Measurements from ENCODE around the gene TLN1. TPM values are rescaled to one million over a fixed set of nuclear protein-coding genes. Genes with fewer than 3 reads are reported as not detected.

The TLN1 gene
- polyA plus RNA-seq, 2 of the 4 experiments (the other 2 are of a cell fraction) = 65.5 to 108 TPM

GRCh38 chr9:35748858-35749514, 17.0 kb upstream of the TLN1 start, which contains the start of the genes GBA2 and RGP1 (continued):
- no peak for TF ChIP-seq HMGXB4 (CRISPR knock-in tag; IDR thresholded peaks at IDR 0.05; ENCODE audit: borderline replicate concordance)
- peak; percentile 40; the same call in 1 of the 2 replicates for TF ChIP-seq PHF8 (IDR thresholded peaks at IDR 0.05; ENCODE audit: borderline replicate concordance, low read depth)
- no peak for TF ChIP-seq CHD4 (IDR thresholded peaks at IDR 0.05; ENCODE audit: borderline replicate concordance)
- peak; percentile 42; the same call in 1 of the 2 replicates for TF ChIP-seq POLR2A (IDR thresholded peaks at IDR 0.05; ENCODE audit: low read length)

GRCh38 chr9:35748242-35748857, 16.4 kb upstream of the TLN1 start:
- WGBS (ENCODE audit: missing lambda C conversion rate) = 3% methylated on average over 23 of the region's 24 CpGs
- ChIA-PET CTCF (interaction anchor here (0.8 to 13.6 kb wide), 11 partner anchors 7 to 137 kb away, joined by 3 to 116 read pairs (median 10); partner anchors contain the start of genes CREB3, MSMP and TLN1), POLR2A (interaction anchor here (0.6 to 4.8 kb wide), 13 partner anchors 8 to 669 kb away, joined by 3 to 41 read pairs (median 5); partner anchors contain the start of genes ARHGEF39, CCDC107, CREB3 and FANCG)
- FAIRE-seq (no peak), DNase-seq (ENCODE audit: low read depth in 1 of 2, low spot score in 1 of 2) (no peak), ATAC-seq (peak; percentile 1 to 4; a peak in 3 of 6 replicates)
- peak overlapping the region; percentile 94 for H3K4me2 ChIP-seq
- H3K4me1 ChIP-seq = peaks cover 30% of the 10 kb centered on the region
- TF ChIP-seq TFCP2L1 (CRISPR knock-in tag; IDR thresholded peaks at IDR 0.05) (0 out of 2 replicates have a peak, but pooled peaks have one; percentile 25), JUN (IDR thresholded peaks at IDR 0.05) (no peak)
- no peaks in the 10 kb centered on the region for H3K9me3 ChIP-seq
- peak overlapping the region; percentile 69 for H3K4me3 ChIP-seq
- H3K27ac ChIP-seq = peak overlapping the region; percentile 84 to 99

GRCh38 chr9:35746583-35746982, 14.6 kb upstream of the TLN1 start:
- CTCF ChIA-PET = interaction anchor here (1.8 to 13.6 kb wide), 5 partner anchors 9 to 68 kb away, joined by 4 to 116 read pairs (median 67); partner anchors contain the start of genes CREB3, HINT2, MSMP and TLN1
- 24% methylated on average over 3 of the region's 3 CpGs for WGBS (ENCODE audit: missing lambda C conversion rate)
- no peak for ATAC-seq

GRCh38 chr9:35745569-35745968, 13.6 kb upstream of the TLN1 start:
- Histone ChIP-seq H3K27ac (no peak overlapping the region), H3K9me3 (no peaks in the 10 kb centered on the region), H3K4me1 (peaks cover 30% of the 10 kb centered on the region), H3K4me2 (peak overlapping the region; percentile 94), H3K4me3 (no peak overlapping the region)
- TF ChIP-seq USF2 (IDR thresholded peaks at IDR 0.05) = no peak
- ATAC-seq (no peak), DNase-seq (ENCODE audit: low read depth in 1 of 2, low spot score in 1 of 2) (no peak), FAIRE-seq (no peak)
- ChIA-PET CTCF (interaction anchor here (0.7 to 13.6 kb wide), 5 partner anchors 8 to 75 kb away, joined by 3 to 116 read pairs (median 67); partner anchors contain the start of genes CREB3, MSMP and TLN1), POLR2A (interaction anchor here (4.8 kb wide), 1 partner anchor 14 kb away, joined by 41 read pairs; the partner anchor contains the start of genes CREB3 and TLN1)
- 83% methylated on average over 1 of the region's 1 CpG for WGBS (ENCODE audit: missing lambda C conversion rate)

More at GRCh38 chr9:35746583-35746982, 14.6 kb upstream of the TLN1 start:
- H3K4me1 ChIP-seq = peaks cover 30% of the 10 kb centered on the region
- peak overlapping the region; percentile 94 for H3K4me2 ChIP-seq
- DNase-seq (ENCODE audit: low read depth in 1 of 2, low spot score in 1 of 2) (no peak), FAIRE-seq (no peak)
- peak overlapping the region; percentile 69 for H3K4me3 ChIP-seq
- peak overlapping the region in 1 of 2 experiments; percentile 11; a peak in 1 of 6 replicates for H3K27ac ChIP-seq
- POLR2A ChIA-PET = interaction anchor here (0.6 to 4.8 kb wide), 2 partner anchors 15 to 16 kb away, joined by 4 to 41 read pairs; partner anchors contain the start of genes CREB3 and TLN1
- no peak for TF ChIP-seq NPAS2 (CRISPR knock-in tag; IDR thresholded peaks at IDR 0.05; ENCODE audit: borderline replicate concordance)
- TF ChIP-seq CBX2 (IDR thresholded peaks at IDR 0.05; ENCODE audit: borderline replicate concordance, low read depth) = no peak
- no peak for TF ChIP-seq FOSB (CRISPR knock-in tag; IDR thresholded peaks at IDR 0.05)
- no peaks in the 10 kb centered on the region for H3K9me3 ChIP-seq

Measured in A549 (cell line).